ENCODE measurements around the gene PITPNM3. TPM values are rescaled to one million over a fixed set of nuclear protein-coding genes. Genes with fewer than 3 reads are reported as not detected.

The PITPNM3 gene
- total RNA-seq, 1 donor, result 1.8 TPM

DNA sequence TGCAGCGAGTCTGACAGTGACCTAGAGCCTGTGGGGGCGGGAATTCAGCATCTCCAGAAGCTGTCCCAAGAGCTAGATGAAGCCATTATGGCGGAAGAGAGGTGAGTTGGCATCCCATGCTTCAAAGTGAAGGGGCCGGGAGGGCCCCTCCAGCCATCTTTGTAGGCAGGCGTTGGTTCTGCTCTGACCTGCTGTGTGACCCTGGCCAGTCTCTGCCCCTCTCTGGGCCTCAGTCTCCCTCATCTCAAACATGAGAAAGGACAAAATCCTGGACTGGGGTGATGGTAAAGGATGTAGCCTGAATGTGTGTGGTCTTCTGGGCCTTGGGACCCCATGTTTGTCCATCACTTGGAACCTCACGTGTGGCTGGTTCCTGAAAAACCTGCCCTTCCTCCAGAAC, 107.0 kb downstream of the PITPNM3 start:
- H3K4me1 ChIP-seq (ENCODE audit: insufficient read depth, low read length), result peaks cover 3% of the 10 kb centered on the region
- H3K4me3 ChIP-seq (ENCODE audit: insufficient read depth, low read length), result no peak overlapping the region
- peaks cover 20% of the 10 kb centered on the region for H3K36me3 ChIP-seq (ENCODE audit: insufficient read depth, low read length)
- no peak overlapping the region for H2AFZ ChIP-seq (ENCODE audit: low read length)
- H3K27me3 ChIP-seq (ENCODE audit: insufficient read depth, low read length), result no peaks in the 10 kb centered on the region
- peaks cover 7% of the 10 kb centered on the region for H3K79me2 ChIP-seq (ENCODE audit: insufficient read depth, low read length)
- no peaks in the 10 kb centered on the region for H4K20me1 ChIP-seq (ENCODE audit: insufficient read depth, low read length)
- H3K27ac ChIP-seq (ENCODE audit: low read depth, low read length), result no peak overlapping the region
- DNase-seq (ENCODE audit: insufficient read length, low spot score, missing footprints), result peak; percentile 48
- no peaks in the 10 kb centered on the region for H3K9me3 ChIP-seq (ENCODE audit: low read depth, low read length)
- TF ChIP-seq, protein P1, sequence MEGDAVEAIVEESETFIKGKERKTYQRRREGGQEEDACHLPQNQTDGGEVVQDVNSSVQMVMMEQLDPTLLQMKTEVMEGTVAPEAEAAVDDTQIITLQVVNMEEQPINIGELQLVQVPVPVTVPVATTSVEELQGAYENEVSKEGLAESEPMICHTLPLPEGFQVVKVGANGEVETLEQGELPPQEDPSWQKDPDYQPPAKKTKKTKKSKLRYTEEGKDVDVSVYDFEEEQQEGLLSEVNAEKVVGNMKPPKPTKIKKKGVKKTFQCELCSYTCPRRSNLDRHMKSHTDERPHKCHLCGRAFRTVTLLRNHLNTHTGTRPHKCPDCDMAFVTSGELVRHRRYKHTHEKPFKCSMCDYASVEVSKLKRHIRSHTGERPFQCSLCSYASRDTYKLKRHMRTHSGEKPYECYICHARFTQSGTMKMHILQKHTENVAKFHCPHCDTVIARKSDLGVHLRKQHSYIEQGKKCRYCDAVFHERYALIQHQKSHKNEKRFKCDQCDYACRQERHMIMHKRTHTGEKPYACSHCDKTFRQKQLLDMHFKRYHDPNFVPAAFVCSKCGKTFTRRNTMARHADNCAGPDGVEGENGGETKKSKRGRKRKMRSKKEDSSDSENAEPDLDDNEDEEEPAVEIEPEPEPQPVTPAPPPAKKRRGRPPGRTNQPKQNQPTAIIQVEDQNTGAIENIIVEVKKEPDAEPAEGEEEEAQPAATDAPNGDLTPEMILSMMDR (IDR thresholded peaks at IDR 0.05; ENCODE audit: extremely low read depth, low read depth, low read length), result no peak
- H3K4me2 ChIP-seq (ENCODE audit: insufficient read depth, low read length), result no peak overlapping the region

DNA sequence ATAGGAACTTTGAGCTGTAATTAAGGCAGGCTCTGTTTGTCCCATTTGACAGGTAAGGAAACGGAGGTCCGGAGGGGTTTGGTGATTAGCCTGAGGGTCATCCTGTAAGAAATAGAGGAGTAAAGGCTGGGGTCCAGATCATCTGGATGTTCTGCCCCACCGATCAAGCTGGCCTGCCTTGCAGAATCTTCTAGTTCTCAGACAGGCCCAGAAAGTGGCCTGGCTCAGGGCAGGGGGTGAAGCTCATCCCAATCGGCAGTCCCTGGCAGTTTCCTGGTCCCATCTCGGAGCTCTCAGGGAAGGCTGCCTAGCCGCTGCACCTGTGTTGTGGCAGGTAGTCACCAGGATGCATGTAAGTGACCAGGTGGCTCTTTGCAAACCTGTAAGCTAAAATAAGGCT, 107.9 kb downstream of the PITPNM3 start:
- DNase-seq (ENCODE audit: insufficient read length, low spot score, missing footprints), result peak; percentile 49
- no peak overlapping the region for H3K27ac ChIP-seq (ENCODE audit: low read depth, low read length)
- H3K79me2 ChIP-seq (ENCODE audit: insufficient read depth, low read length), result peaks cover 7% of the 10 kb centered on the region
- no peaks in the 10 kb centered on the region for H3K9me3 ChIP-seq (ENCODE audit: low read depth, low read length)
- no peaks in the 10 kb centered on the region for H4K20me1 ChIP-seq (ENCODE audit: insufficient read depth, low read length)
- TF ChIP-seq, protein P1 (IDR thresholded peaks at IDR 0.05; ENCODE audit: extremely low read depth, low read depth, low read length), result no peak
- peaks cover 8% of the 10 kb centered on the region for H3K4me1 ChIP-seq (ENCODE audit: insufficient read depth, low read length)
- peaks cover 20% of the 10 kb centered on the region for H3K36me3 ChIP-seq (ENCODE audit: insufficient read depth, low read length)
- H3K27me3 ChIP-seq (ENCODE audit: insufficient read depth, low read length), result no peaks in the 10 kb centered on the region
- H2AFZ ChIP-seq (ENCODE audit: low read length), result no peak overlapping the region
- H3K4me3 ChIP-seq (ENCODE audit: insufficient read depth, low read length), result no peak overlapping the region
- no peak overlapping the region for H3K4me2 ChIP-seq (ENCODE audit: insufficient read depth, low read length)

DNA sequence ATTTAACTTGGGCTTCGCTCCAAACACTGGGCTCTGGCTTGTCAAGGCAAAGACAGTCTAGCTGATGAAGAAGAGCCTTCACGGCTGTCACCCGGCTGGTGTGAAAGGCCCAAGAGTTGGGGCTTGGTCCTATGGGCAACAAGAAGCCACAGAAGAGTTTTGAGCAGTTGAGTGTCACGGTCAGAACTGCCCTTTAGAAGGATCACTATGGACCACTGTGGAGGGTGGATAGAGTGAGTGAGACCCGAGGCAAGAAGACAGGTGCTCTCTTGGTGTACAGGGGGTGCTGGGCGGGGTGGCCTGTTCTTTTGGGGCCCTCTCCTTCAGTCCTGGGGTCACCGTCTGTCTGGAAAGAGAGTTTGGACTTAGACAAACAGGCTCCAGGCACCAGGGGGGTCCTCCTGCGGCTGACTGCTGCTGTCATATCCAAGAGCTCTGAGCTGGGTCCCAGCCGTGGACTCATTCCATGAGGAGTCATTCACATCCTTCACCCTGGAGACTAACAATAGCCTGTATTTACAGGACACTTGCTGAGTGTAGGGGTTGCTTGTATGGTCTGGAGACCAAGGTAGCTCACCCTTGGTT, 109.7 kb downstream of the PITPNM3 start:
- H4K20me1 ChIP-seq (ENCODE audit: insufficient read depth, low read length), result no peaks in the 10 kb centered on the region
- H3K79me2 ChIP-seq (ENCODE audit: insufficient read depth, low read length), result peaks cover 7% of the 10 kb centered on the region
- no peak overlapping the region for H2AFZ ChIP-seq (ENCODE audit: low read length)
- no peak overlapping the region for H3K4me2 ChIP-seq (ENCODE audit: insufficient read depth, low read length)
- H3K4me3 ChIP-seq (ENCODE audit: insufficient read depth, low read length), result no peak overlapping the region
- TF ChIP-seq, protein P1 (IDR thresholded peaks at IDR 0.05; ENCODE audit: extremely low read depth, low read depth, low read length), result no peak
- DNase-seq (ENCODE audit: insufficient read length, low spot score, missing footprints), result peak; percentile 81
- H3K4me1 ChIP-seq (ENCODE audit: insufficient read depth, low read length), result peaks cover 11% of the 10 kb centered on the region
- no peaks in the 10 kb centered on the region for H3K27me3 ChIP-seq (ENCODE audit: insufficient read depth, low read length)
- H3K9me3 ChIP-seq (ENCODE audit: low read depth, low read length), result no peaks in the 10 kb centered on the region
- H3K27ac ChIP-seq (ENCODE audit: low read depth, low read length), result no peak overlapping the region
- peaks cover 20% of the 10 kb centered on the region for H3K36me3 ChIP-seq (ENCODE audit: insufficient read depth, low read length)

DNA sequence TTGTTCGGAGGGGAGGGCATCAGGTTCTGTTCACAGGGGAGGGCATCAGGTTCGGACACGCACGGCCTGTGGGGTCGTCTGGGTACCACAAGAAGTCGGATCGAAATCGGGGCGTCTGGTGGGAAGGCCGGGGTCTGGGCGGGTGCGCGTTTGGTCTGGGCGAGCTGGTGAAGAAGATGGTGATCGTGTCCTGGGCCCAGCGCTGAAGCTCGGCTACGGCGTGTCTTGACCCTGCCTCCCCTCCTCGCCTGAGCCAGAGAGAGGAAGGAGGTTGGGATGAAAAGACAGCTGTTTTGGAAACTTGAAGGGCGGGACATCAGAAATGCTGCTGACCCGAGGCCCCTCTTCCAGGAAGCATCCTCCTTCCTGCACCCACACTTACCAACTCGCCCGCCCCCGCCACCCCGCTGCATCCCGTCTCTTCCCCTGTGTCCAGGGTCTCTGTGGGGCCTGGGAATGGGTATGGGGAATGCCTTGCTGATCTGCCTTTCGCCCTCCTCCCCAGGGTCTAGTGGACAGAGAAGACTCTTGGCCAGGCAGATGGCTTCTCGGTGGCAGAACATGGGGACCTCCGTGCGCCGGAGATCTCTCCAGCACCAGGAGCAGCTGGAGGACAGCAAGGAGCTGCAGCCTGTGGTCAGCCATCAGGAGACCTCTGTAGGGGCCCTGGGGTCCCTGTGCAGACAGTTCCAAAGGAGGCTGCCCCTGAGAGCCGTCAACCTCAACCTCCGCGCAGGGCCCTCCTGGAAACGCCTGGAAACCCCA, 111.6 kb downstream of the PITPNM3 start:
- peak; percentile 75 for DNase-seq (ENCODE audit: insufficient read length, low spot score, missing footprints)
- Histone ChIP-seq H3K27me3 (ENCODE audit: insufficient read depth, low read length) (peaks cover 2% of the 10 kb centered on the region), H3K4me3 (ENCODE audit: insufficient read depth, low read length) (peak overlapping the region; percentile 84), H3K27ac (ENCODE audit: low read depth, low read length) (peak overlapping the region; percentile 23), H3K9me3 (ENCODE audit: low read depth, low read length) (no peaks in the 10 kb centered on the region), H3K36me3 (ENCODE audit: insufficient read depth, low read length) (peaks cover 14% of the 10 kb centered on the region), H4K20me1 (ENCODE audit: insufficient read depth, low read length) (no peaks in the 10 kb centered on the region), H3K4me2 (ENCODE audit: insufficient read depth, low read length) (peak overlapping the region; percentile 99), H2AFZ (ENCODE audit: low read length) (peak overlapping the region; percentile 86), H3K4me1 (ENCODE audit: insufficient read depth, low read length) (peaks cover 16% of the 10 kb centered on the region), H3K79me2 (ENCODE audit: insufficient read depth, low read length) (peaks cover 7% of the 10 kb centered on the region)
- TF ChIP-seq, protein P1 (IDR thresholded peaks at IDR 0.05; ENCODE audit: extremely low read depth, low read depth, low read length), result no peak
